Measurements from ENCODE around the gene ZNF688.

DNA sequence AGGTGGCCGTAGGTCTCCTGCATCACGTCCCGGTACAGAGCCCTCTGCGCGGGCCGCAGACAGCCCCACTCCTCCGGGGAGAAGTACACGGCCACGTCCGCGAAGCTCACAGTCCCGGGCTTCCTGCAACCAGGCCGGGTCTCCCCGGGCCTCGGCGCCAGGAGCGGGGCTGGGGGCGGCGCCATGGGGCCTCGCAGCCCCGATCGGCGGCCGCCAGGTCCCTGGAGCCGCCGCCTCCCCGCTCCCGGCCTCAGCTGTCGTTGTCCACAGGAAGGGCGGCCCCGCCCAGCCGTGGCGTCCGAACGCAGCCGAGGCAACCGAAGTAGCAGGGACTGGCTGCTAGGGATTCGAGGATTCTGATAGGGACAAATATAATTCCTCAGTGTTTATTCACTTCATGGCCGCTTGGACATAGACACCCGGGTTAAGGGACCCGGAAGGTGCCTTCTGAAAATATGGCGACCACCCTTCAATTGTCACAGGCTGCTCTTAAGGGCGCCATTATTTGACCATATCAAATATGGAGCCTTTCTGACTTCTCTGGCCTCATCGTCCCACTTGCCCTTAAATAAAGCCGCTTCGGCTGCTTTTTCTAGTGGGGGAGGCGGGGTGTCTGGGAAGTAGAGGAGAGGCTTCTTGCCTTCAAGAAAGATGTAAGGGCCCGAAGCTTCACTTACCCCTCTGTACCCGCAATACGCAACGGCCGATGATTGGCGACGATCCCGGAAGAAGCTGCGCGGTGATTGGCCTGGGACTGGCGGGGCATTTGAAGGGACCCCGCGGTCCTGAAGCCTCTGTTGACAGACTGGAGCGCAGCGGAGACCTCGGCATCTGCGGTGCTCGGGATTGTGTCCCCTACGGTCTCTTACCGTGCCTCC, at the start of gene ZNF688:
- TF ChIP-seq CTCF (IDR thresholded peaks at IDR 0.05; ENCODE audit: poor library complexity) (no peak), EZH2phosphoT487 (IDR thresholded peaks at IDR 0.05; ENCODE audit: low read depth, severe bottlenecking, unreplicated experiment) (no peak), EZH2 (IDR thresholded peaks at IDR 0.05; ENCODE audit: borderline replicate concordance) (no peak)
